ENCODE data around the gene IFI6. TPM values are rescaled to one million over a fixed set of nuclear protein-coding genes. Genes with fewer than 3 reads are reported as not detected.
"Not testable (repeated sequence)": the region's sequence is repeated elsewhere in the genome, so short reads cannot be mapped to it uniquely, and the experiment has no call there.

The IFI6 gene
- polyA plus RNA-seq, 1 experiment = 26.8 TPM

DNA sequence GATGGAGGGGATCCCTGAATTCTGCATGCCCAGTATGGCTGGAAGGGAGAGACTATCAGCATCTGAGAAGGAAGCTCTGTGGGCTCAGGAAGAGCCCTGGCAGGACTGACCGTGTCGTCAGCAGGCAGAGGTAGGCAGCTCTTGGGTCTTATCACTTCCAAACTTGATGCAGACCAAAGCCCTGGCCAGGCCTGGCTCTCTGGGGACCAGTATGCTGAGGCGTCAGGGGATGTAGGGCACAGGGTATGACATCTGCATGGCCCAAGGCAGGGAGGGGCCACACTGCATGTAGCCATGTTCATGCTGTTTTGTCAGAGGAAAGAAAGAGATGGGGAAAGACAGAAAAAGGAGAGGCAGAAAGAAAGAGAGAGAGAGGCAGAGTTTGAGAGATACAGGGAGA is 43.3 kb downstream of the IFI6 start:
- DNase-seq (ENCODE audit: low read depth, low spot score) = no peak
- H3K27me3 ChIP-seq (ENCODE audit: control insufficient read depth, insufficient read depth, low read length) = peaks cover 35% of the 10 kb centered on the region
- no peaks in the 10 kb centered on the region for H3K9me3 ChIP-seq (ENCODE audit: control insufficient read depth, insufficient read depth, low read length)
- TF ChIP-seq, protein P1, sequence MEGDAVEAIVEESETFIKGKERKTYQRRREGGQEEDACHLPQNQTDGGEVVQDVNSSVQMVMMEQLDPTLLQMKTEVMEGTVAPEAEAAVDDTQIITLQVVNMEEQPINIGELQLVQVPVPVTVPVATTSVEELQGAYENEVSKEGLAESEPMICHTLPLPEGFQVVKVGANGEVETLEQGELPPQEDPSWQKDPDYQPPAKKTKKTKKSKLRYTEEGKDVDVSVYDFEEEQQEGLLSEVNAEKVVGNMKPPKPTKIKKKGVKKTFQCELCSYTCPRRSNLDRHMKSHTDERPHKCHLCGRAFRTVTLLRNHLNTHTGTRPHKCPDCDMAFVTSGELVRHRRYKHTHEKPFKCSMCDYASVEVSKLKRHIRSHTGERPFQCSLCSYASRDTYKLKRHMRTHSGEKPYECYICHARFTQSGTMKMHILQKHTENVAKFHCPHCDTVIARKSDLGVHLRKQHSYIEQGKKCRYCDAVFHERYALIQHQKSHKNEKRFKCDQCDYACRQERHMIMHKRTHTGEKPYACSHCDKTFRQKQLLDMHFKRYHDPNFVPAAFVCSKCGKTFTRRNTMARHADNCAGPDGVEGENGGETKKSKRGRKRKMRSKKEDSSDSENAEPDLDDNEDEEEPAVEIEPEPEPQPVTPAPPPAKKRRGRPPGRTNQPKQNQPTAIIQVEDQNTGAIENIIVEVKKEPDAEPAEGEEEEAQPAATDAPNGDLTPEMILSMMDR (IDR thresholded peaks at IDR 0.05; ENCODE audit: low read depth, low read length) = no peak
- POLR2A ChIA-PET = interaction anchor here (1.4 kb wide), 1 partner anchor 395 kb away, joined by 3 read pairs; the partner anchor contains the start of gene WDTC1
- no peak overlapping the region for H3K4me3 ChIP-seq (ENCODE audit: low read depth, low read length)
- H3K27ac ChIP-seq (ENCODE audit: low read depth, low read length) = no peak overlapping the region
- CTCF ChIA-PET = interaction anchor here (1.1 to 1.6 kb wide), 2 partner anchors 13 to 72 kb away, joined by 3 to 5 read pairs; no protein-coding TSS in a partner anchor

DNA sequence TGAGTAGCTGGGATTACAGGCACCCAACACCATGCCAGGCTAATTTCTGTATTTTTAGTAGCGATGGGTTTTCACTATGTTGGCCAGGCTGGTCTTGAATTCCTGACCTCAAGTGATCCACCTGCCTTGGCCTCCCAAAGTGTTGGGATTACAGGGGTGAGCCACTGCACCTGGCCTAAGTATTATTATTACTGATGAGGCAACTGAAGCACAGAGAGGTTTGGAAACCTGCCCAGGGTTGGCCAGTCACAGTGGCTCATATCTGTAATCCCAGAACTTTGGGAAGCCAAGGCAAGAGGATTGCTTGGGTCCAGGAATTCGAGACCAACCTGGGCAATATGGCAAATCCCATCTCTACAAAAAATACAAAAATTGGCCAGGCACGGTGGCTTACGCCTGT is 44.3 kb downstream of the IFI6 start:
- not testable (repeated sequence) for DNase-seq (ENCODE audit: low read depth, low spot score); H3K4me3 ChIP-seq (ENCODE audit: low read depth, low read length); H3K27ac ChIP-seq (ENCODE audit: low read depth, low read length); H3K9me3 ChIP-seq (ENCODE audit: control insufficient read depth, insufficient read depth, low read length)
- ChIA-PET POLR2A (interaction anchor here (0.6 kb wide), 1 partner anchor 595 kb away, joined by 4 read pairs; no protein-coding TSS in a partner anchor), CTCF (interaction anchor here (0.6 to 1.1 kb wide), 2 partner anchors 12 to 22 kb away, joined by 3 to 6 read pairs; no protein-coding TSS in a partner anchor)
- H3K27me3 ChIP-seq (ENCODE audit: control insufficient read depth, insufficient read depth, low read length) = peaks cover 30% of the 10 kb centered on the region

DNA sequence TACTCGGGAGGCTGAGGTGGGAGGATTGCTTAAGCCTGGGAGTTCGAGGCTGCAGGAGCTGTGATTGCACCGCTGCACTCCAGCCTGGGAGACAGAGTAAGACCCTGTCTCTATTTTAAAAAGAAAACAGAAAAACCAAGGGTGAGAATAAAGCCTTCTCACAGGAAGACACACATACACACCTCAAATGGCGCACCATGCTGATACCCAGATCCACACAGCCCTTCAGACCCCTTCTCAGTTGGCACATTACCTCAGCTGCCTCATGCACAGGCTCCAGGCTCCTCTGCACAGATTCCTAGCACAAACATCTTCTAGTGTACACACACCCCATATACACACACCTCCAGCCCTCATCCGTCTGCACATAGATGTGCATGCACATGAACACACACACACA is 44.9 kb downstream of the IFI6 start:
- TF ChIP-seq, protein P1 (IDR thresholded peaks at IDR 0.05; ENCODE audit: low read depth, low read length) = no peak

DNA sequence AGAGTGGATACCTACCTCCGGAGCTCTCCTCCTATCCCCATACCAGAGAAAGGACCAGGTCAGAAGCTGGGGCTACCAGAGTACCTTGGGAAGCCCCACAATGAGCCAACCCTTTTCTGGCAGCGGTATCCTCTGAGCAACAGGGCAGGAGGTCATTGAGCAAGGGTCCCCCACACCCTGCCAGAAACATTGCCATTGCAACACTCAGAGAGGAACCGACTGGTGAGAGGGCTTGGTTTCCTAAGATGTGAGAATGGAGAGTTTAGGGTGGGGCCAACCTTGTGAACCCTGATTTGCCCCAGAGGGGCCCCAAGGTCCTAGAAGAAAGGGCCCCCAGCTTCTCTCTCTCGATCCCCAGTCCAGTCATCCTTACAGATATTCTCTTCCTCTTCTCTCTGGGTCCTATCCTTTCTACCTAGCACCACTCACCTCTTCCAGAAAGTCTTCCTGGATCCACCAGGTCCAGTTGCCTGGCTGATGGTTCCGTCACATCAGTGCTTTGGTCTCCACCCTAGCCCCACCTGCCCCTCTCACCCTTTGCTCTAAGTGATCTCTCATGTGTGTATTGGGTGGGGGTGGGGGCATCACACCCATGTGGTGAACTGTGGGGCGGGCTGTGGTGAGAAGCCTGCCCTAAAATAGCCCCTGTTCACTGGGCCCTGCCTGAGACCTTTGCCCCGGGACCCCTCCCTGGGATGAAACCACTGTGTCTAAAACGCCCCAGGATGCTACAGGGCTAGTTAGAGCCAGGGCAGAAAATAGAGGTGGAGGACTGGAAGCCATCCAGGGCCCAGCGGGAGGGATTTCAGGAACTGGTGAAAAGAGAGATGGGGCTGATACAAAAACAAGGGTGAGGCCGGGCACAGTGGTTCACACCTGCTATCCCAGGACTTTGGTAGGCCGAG is 45.7 kb downstream of the IFI6 start:
- Histone ChIP-seq H3K27me3 (ENCODE audit: control insufficient read depth, insufficient read depth, low read length) (peaks cover 27% of the 10 kb centered on the region), H3K27ac (ENCODE audit: low read depth, low read length) (no peak overlapping the region), H3K9me3 (ENCODE audit: control insufficient read depth, insufficient read depth, low read length) (no peaks in the 10 kb centered on the region), H3K4me3 (ENCODE audit: low read depth, low read length) (no peak overlapping the region)
- TF ChIP-seq, protein P1 (IDR thresholded peaks at IDR 0.05; ENCODE audit: low read depth, low read length) = no peak
- ChIA-PET CTCF (interaction anchor here (0.6 to 1.9 kb wide), 3 partner anchors 17 to 1226 kb away, joined by 3 to 6 read pairs (median 6); no protein-coding TSS in a partner anchor), POLR2A (no interaction called here)
- no peak for DNase-seq (ENCODE audit: low read depth, low spot score)

More for the DNA sequence above, 44.9 kb downstream of the IFI6 start:
- Histone ChIP-seq H3K9me3 (ENCODE audit: control insufficient read depth, insufficient read depth, low read length) (no peaks in the 10 kb centered on the region), H3K27me3 (ENCODE audit: control insufficient read depth, insufficient read depth, low read length) (peaks cover 26% of the 10 kb centered on the region), H3K4me3 (ENCODE audit: low read depth, low read length) (no peak overlapping the region), H3K27ac (ENCODE audit: low read depth, low read length) (no peak overlapping the region)
- ChIA-PET POLR2A (no interaction called here), CTCF (interaction anchor here (0.6 to 0.7 kb wide), 2 partner anchors 232 to 1227 kb away, joined by 3 to 6 read pairs; no protein-coding TSS in a partner anchor)
- no peak for DNase-seq (ENCODE audit: low read depth, low spot score)

DNA sequence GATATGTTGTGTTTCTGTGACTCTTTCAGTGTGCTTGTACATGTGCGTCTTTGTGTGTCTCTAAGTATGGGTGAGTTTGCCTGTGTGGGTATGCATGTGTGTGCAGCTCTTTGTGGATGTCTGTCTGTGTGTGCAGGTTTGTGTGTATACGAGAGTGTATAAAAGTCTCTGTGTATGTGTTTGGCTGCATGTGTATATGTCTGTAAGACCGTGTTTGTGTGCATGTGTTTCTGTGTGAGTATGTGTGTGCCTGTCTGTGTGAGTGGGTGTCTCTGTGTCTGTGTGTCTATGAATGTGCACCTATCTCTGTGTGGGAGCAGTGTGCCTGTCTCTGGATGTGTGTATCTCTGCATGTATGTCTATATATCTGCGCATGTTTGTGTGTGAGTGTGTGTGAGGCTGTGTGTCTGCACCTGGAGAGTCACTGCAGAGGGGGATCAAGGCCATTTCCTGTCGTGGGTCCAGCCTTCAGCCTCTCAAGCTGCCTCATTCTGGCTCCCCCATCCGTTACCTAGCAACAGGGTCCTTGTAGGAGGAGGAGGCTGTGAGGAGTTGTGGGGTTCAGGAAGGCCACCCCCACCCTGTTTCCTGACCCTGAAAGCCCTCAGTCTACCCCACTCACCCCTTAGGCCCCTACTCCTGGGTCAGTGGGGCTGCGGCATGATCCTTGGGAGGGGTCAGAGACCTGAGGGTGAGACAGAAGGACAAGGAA is 47.4 kb downstream of the IFI6 start:
- Histone ChIP-seq H3K27ac (ENCODE audit: low read depth, low read length) (no peak overlapping the region), H3K27me3 (ENCODE audit: control insufficient read depth, insufficient read depth, low read length) (peaks cover 20% of the 10 kb centered on the region), H3K9me3 (ENCODE audit: control insufficient read depth, insufficient read depth, low read length) (no peaks in the 10 kb centered on the region), H3K4me3 (ENCODE audit: low read depth, low read length) (no peak overlapping the region)
- CTCF ChIA-PET = interaction anchor here (1.9 kb wide), 1 partner anchor 16 kb away, joined by 6 read pairs; no protein-coding TSS in a partner anchor
- DNase-seq (ENCODE audit: low read depth, low spot score) = no peak
- TF ChIP-seq, protein P1 (IDR thresholded peaks at IDR 0.05; ENCODE audit: low read depth, low read length) = no peak
- POLR2A ChIA-PET = no interaction called here
